ENCODE results near the gene PIK3C2G.

PIK3C2G gene

DNA sequence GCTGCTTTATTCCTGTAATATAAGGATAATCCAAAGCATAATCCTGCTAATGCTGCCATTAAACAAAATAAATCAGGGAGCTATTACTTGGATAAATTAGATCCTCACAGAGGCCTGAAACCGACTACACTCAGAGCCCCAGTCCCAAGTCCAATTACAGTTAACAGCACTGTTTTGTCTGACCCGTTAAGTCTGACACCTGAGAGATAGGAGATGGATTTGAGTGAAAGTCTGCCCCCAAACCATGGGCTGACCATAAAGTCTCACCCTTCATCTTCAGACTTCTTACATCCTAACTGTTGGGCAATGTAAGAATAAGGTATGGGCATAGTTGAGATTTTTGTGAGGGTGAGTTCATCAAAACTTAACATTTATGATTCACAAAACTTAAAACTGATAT is 294.8 kb downstream of the PIK3C2G start:
- H3K4me3 ChIP-seq (ENCODE audit: low read depth, low read length), result no peak overlapping the region
- TF ChIP-seq, protein P1, sequence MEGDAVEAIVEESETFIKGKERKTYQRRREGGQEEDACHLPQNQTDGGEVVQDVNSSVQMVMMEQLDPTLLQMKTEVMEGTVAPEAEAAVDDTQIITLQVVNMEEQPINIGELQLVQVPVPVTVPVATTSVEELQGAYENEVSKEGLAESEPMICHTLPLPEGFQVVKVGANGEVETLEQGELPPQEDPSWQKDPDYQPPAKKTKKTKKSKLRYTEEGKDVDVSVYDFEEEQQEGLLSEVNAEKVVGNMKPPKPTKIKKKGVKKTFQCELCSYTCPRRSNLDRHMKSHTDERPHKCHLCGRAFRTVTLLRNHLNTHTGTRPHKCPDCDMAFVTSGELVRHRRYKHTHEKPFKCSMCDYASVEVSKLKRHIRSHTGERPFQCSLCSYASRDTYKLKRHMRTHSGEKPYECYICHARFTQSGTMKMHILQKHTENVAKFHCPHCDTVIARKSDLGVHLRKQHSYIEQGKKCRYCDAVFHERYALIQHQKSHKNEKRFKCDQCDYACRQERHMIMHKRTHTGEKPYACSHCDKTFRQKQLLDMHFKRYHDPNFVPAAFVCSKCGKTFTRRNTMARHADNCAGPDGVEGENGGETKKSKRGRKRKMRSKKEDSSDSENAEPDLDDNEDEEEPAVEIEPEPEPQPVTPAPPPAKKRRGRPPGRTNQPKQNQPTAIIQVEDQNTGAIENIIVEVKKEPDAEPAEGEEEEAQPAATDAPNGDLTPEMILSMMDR (conservative IDR thresholded peaks at IDR 0.05; ENCODE audit: low read depth, low read length), result no peak
- peak; percentile 12 for DNase-seq (ENCODE audit: low read depth)

DNA sequence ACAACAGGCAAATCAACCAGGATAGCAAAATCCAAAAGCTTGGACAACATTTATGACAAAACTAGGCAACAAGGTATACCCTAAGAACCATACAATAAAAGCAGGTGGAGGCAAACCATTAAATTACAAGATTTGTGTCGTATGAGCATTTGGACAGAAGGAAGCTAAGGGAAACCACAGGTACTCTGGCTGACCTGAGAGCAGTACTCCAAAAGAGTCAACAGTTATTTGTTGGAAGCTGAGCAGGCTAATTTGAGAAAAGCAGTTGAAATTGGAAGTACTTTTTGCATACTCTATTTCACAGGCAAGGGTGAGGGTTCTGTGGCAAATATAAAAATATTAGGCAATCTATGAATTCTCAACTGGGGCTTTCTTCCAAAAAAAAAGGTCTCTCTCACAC is 297.9 kb downstream of the PIK3C2G start:
- TF ChIP-seq, protein P1 (conservative IDR thresholded peaks at IDR 0.05; ENCODE audit: low read depth, low read length), result no peak
- DNase-seq (ENCODE audit: low read depth), result no peak
- no peak overlapping the region for H3K4me3 ChIP-seq (ENCODE audit: low read depth, low read length)

DNA sequence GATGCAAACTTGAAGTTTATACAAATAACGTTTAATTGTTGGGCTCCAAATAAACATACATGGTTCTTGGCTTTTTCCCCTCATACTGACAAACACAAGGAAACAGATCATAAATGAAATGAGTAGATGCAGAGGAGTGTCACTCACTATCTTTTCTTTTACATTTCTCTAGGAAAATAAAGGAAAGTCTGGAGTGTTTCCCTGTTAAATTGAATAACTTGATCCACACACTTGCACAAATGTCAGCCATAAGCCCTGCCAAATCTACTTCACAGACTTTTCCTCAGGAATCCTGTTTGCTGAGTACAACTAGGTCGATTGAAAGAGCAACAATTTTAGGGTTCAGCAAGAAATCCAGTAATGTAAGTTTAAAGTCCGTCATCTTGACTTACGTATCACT is 301.2 kb downstream of the PIK3C2G start:
- DNase-seq (ENCODE audit: low read depth), result no peak
- H3K4me3 ChIP-seq (ENCODE audit: low read depth, low read length), result no peak overlapping the region
- TF ChIP-seq, protein P1 (conservative IDR thresholded peaks at IDR 0.05; ENCODE audit: low read depth, low read length), result no peak

DNA sequence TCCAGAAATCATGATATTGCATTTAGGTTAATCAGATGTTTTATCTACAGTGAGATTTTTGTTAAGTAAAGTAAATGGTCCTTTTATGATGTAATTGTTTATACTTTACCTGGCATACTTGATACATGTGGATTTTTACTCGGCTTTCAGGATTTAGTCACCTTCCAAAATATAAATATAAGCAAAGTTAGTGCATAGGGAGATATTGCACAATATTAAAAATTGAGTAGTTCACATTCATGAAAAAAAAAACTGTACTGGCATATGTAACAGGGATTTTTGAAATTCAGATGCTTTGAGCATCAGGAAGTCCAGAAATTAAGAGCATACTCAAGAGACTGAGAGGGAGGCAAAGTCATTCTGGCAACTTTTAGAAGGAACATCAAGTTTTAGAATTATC is 303.0 kb downstream of the PIK3C2G start:
- peak; percentile 2 for DNase-seq (ENCODE audit: low read depth)
- TF ChIP-seq, protein P1 (conservative IDR thresholded peaks at IDR 0.05; ENCODE audit: low read depth, low read length), result no peak
- no peak overlapping the region for H3K4me3 ChIP-seq (ENCODE audit: low read depth, low read length)

DNA sequence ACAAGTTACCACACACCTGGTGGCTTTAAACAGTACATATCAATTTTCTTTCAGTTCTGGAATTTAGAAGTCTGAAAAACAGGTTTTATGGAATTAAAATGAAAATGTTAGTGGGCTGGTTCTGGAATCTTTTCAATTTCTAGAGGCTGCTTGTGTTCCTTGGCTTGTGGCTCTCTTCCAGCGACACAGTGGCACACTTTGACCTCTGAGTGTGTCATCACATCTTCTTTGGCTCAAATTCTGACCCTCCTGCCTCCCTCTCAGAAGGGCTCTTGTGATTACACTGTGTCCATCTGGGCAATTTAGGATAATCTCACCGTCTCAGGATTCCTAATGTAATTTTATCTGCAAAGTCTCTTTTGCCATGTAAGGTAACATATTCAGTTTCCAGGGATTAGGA is 306.5 kb downstream of the PIK3C2G start:
- DNase-seq (ENCODE audit: low read depth), result no peak
- H3K4me3 ChIP-seq (ENCODE audit: low read depth, low read length), result no peak overlapping the region
- TF ChIP-seq, protein P1 (conservative IDR thresholded peaks at IDR 0.05; ENCODE audit: low read depth, low read length), result no peak

DNA sequence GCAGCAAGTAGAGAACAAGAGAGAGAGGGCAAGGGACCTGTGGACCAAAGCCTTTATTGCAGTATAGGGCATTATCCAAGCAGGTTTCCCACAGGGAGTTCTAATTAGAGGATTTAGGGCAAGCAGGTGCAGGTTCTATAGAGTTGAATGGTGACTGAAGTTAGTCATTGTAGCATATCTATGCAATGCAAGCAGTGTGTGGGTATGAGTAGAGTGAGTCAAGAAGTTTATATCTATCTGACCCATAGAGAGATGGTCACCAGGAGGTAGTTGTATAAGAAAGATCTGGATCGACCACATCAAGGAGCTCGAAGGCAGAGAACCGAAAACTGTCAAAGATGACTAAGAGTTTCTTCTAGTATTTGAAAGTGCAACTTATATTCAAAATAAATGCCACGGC is 309.2 kb downstream of the PIK3C2G start:
- no peak for DNase-seq (ENCODE audit: low read depth)
- no peak overlapping the region for H3K4me3 ChIP-seq (ENCODE audit: low read depth, low read length)
- TF ChIP-seq, protein P1 (conservative IDR thresholded peaks at IDR 0.05; ENCODE audit: low read depth, low read length), result no peak

DNA sequence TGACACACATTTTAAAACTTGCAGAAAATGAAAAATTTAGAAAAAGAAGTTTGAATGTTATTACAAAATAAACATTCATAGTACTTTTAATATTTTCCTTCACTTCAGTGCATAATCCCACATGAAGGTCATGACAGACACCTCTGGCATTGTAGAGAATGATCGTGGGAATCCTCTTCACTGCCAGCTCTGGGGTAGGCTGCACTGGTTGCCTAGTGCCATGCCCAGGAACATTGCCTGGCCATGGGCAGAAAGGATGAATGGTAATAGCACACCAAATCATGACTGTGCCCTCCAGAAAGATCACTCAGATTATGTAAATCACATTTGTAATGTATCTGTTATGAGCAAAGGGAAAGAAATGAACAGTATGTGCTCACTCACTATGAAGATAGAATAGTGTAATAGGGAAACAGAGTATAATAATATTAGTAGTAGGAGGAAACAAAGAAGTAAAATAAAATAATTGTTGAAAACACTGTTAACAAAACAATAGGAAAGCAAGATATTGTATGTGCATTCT is 314.8 kb downstream of the PIK3C2G start:
- peak; percentile 43 for DNase-seq (ENCODE audit: low read depth)
- TF ChIP-seq, protein P1 (conservative IDR thresholded peaks at IDR 0.05; ENCODE audit: low read depth, low read length), result no peak
- H3K4me3 ChIP-seq (ENCODE audit: low read depth, low read length), result no peak overlapping the region

Measured in choroid plexus epithelial cell (primary cell).